Stomach (tissue), 4 donors: ENCODE results near the gene IGF2BP3.

Experiments used
- CTCF ChIP-seq, 7 experiments: fragments of 450-650 bp in 4 of 7; fragments of 200-600 bp in 3 of 7; sonication (generic) in 3 of 7; IDR thresholded peaks; one replicate each; pipeline ENCODE4 v1.5.1; 2016 to 2019; ENCODE audit warnings: antibody characterized with exemption in 7 of 7, control low read depth in 2 of 7, mild to moderate bottlenecking in 1 of 7
- POLR2A ChIP-seq, 4 donors: fragments of 450-650 bp; IDR thresholded peaks; one replicate each; pipeline ENCODE4 v1.6.1; 2016; ENCODE audit warnings: antibody characterized with exemption in 4 of 4, control low read depth in 2 of 4, mild to moderate bottlenecking in 1 of 4, moderate library complexity in 1 of 4
- POLR2AphosphoS5 ChIP-seq, 3 donors: sonication (generic); formaldehyde crosslinking; IDR thresholded peaks; one replicate each; pipeline ENCODE4 v1.6.1; 2016; ENCODE audit warnings: antibody characterized with exemption in 3 of 3

DNA sequence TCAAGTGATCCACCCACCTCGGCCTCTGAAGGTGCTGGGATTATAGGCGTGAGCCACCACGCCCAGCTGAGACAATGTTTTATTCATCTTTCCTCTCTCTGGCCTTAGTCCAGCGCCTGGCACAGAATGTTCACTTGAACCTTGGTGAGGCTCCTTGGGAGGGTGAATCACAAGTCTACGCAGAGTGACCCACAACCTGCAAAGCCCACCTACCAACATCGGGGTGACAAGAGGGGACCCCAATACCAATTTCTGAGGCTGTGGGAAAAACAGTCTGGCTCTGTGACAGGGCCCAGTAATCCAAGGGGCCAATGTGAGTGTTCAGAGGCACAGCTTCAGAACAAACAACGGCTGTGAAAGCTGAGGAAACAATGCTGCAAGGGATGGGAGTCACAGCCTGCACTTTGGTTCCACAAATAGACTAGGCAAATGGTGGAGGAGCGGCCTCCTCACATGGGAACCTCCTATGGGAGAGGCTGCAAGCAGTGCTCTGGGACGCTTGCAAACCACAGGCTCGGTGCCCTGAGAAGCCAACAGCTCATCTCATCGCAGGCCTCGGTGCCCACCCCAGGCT lies 176.7 kb downstream of the IGF2BP3 start:
- no peak for TF ChIP-seq POLR2A (IDR thresholded peaks at IDR 0.05)
- TF ChIP-seq CTCF (IDR thresholded peaks at IDR 0.05): no peak
- no peak for TF ChIP-seq POLR2AphosphoS5 (IDR thresholded peaks at IDR 0.05)
